SH-SY5Y (cell line): ENCODE data around the gene FNDC3A.

Source experiments
- GATA2 ChIP-seq: IDR thresholded peaks from 2 replicates; pipeline ENCODE4 v1.6.1; 2011; ENCODE audit warnings: mild to moderate bottlenecking, low read depth, low read length
- GATA3 ChIP-seq: IDR thresholded peaks from 2 replicates; pipeline ENCODE4 v1.6.1; 2011; ENCODE audit warnings: low read depth, mild to moderate bottlenecking, low read length, moderate library complexity

- no peak for TF ChIP-seq GATA2
- no peak for TF ChIP-seq GATA3
These were observed 10.0 kb upstream of the FNDC3A start for GRCh38 chr13:48965736-48966135.
